ENCODE data around the gene TNS1.
"Not testable (repeated sequence)": the region's sequence is repeated elsewhere in the genome, so short reads cannot be mapped to it uniquely, and the experiment has no call there.

The TNS1 gene

DNA sequence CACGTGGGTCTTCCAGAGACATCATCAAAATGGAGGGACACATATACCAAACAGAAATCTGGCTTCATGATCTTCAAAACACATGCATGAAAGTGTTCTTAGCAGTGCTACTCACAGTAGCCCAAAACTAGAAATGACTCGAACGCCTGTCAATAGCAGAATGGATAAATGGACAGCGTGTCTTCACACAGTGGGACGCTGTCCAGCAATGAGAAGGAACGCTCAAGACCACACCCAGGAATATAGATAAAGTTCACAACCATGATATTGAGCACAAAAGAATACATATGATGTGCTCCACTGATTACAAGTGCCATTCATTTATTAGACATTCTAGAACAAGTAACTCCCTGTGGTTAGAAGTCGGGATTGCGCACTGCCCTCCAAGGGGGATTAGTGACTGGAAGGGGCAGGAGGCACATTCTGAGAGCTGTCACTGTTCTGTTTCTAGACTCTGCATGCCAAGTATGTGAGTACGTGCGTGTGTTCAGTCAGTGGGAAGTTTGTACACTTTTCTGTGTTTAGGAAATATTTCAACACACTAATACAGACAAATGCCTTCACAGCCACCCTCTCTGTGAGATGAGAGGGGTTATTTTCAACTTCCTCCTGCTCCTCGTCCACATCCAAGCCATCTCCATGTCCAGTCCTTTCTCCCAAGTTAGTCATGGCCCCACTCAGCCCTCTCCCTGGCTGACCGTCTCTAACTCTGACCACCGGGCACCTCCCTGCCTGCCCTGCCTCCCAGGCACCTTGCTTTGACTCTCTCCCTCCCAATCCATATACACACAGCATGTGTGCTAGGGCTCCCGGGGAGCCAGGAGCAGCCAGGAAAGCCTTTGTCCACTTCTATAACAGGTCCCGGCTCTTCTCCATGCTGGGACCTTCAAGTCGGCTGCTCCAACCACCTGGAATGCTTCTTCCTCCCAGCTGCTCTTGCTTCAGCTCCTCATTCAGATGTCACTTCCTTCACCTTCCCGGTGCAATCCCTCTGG lies 26.9 kb upstream of the TNS1 start:
- no peak for DNase-seq

DNA sequence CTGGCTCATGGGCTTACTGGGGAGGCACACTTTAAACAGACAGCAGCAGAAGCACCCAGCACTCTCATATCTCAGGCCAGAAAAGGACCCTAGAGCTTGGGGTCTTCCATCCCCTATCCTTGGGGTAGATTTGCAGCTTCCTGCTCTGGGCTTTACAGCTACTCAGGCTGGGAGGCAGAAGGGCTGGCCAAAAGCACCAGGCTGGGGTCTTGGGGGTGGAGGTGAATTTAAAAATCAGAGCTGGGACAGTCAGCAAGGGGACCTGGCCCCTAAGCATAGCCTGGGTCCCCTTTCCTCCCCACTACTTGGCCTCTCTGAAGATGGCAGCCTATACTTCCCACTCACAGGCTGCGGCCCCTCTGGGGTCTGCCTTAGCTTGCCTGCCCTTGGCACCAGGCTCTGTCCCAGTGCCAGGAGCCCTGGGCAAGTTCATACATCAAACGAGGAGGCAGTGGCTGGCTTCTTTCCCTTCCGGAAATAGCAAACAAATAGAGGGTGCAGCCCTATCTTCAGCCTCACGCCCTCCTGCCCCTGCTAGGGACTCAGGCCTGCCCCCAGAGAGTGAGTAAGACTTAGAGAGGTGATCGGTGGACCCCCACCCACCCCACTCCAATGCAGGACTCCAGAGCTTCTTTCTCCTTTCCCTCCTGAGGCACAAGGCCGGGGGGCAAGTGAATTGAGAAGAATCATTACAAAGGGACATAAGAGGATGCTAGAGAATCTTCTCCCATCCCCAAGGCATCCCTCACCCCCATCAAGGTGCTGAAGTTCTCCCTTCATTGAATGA lies 26.0 kb upstream of the TNS1 start:
- no peak for DNase-seq

DNA sequence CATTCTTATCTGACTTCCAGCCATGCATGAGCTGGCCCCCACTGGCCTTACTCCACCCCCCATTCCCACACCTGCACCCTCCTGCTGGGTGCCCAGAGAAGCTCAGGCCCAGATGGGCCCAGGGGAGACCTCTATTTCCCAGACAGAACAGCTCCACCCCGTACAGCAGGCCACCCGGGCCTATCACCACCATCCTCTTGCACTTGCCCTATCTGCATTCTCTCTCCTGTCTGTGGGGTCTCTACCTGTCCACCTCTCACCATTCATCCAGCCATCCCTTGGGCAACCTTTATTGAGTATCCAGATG lies 25.3 kb upstream of the TNS1 start:
- no peak for DNase-seq

DNA sequence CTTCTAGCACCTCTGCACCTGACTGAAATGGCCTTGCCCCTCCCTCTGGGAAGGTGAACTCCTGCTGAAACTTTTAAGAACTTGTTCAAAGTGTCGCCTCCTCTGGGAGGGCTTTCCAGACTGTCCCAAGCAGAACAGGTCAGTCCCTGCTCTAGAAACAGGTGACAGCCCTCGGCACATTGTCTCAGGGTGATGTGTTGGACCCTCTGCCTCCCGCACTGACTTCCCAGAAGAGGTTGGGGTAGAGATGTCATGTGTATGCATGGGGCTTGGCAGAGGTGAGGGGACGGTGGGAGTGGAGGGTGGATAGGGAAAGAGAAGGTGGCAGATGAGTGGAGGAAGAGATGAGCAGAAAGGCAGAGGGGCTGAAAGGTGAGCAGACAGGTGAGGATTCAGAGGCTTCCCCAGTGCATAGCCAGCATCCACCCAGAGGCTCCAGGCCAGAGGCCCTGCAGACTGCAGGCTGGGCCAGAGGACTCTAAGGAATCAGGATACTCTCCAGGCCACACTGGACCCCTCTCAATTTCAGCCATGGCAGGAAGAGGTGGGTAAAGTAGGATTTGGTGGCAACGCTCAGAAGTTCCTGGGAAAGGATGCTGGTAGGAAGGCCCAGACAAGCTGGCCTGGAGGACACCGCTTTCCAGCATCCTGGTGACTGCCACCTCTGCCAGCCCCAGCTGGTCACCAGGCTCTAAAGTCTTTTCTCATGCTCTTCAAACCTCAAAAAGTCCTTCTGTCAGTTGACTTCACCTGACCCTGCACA lies 24.8 kb upstream of the TNS1 start:
- no peak for DNase-seq

DNA sequence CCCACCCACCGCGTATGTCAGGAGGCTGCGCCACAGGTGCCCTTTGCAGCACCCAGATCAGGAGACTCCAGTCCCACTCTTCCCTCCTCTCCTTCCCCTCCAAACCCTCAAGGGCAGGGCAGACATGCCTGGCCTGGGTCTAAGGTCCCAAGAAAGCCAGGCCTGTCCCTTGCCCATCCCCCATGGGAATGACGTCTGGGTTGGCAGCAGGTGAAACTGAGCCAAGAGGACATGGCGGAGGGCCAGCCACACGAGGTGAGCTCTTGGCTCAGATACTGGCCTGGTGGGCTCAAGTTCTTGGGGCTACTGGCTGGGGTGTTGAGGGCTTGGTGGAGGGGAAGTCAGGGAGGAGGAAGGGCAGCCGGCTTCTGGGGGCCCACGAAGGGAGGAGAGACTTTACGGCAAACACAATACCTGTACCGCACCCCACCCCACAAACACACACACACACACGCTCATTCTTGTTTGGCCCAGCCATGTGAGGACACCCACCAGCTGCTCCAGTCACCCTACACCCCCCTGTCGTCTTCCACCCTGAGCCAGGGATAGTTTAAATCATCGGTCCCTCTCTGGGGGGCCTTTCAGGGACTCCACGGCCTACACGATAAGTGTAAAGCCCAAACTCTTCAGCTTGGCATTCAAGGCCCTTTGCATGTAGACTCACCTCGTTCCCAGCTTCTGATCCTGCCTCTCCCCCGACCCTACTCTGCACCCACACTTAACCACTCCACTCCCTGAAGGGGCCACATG lies 24.1 kb upstream of the TNS1 start:
- DNase-seq: no peak

DNA sequence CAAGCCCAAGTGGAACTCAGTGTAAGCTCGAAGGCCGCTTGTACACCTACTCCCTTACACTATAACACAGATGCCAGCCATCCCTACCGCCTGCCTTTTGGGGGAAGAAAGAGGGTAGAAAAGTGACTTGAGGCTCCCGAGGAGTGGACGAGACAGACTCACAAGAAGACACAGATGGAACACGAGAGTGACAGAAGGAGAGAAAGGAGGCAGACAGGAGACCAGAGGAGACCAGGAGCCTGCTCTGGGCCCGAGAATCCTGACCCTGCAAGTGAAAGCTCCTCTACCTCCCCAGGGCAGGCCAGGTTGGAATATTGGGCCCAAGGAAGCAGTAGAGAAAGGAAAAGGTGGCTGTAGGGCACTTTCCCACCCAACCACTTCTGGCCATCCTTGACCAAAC lies 23.4 kb upstream of the TNS1 start:
- DNase-seq: no peak

DNA sequence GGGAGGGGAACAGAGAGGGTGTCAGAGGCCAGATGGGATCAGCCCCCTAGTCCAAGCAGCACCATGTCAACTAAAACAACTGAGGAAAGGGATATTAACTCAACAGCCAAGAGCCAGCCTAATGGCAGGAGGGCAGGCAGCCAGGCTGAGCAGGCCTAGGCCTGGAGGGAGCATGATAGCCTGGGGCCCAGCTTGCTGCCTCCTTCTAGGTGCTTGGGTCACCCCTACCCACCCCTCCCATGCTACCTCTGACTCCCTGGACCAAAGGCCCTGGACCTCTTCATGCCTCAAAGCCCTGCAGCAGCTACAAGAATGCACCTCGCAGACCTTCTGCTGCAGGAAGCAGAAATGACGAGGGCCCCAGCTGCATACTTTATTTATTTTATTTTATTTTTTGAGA lies 22.1 kb upstream of the TNS1 start:
- no peak for DNase-seq

DNA sequence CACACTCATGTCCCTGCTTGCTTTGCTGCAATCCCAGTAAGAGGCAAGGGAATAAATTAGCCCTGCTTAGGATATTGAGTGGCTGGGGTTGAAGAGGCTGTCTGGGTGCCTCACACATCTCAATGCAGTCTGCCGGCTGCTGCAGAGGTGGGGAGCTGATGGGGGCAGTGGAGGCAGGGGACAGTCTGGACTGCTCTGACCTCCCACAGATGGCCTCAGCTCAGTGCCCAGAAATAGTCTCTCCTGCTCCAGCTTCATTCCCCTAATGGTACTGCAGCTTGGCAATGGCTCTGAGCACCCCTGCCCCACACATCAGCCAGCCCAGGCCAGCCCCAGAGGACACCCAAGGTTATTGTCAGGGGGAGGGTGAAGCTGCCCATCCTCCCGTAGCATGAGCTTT lies 21.5 kb upstream of the TNS1 start:
- DNase-seq: no peak

DNA sequence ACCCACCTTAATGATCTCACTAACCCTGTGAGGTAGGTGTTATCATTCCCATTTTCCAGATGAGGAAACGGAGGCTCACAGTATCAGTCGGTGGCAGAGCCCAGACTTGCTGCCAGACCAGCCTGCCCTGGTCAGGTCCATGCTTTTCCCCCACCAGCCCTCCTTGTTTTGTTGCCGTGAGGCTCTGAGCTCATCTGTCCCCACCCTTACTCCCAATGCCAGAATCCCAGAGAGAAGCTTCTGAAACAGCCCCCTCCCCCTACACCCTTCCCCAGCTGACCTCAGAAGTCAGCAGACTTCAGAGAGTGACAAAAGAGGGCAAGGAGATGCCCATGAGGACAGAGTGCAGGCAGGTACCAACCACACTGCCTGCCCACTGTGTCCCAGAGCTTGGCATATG lies 20.8 kb upstream of the TNS1 start:
- DNase-seq: no peak

DNA sequence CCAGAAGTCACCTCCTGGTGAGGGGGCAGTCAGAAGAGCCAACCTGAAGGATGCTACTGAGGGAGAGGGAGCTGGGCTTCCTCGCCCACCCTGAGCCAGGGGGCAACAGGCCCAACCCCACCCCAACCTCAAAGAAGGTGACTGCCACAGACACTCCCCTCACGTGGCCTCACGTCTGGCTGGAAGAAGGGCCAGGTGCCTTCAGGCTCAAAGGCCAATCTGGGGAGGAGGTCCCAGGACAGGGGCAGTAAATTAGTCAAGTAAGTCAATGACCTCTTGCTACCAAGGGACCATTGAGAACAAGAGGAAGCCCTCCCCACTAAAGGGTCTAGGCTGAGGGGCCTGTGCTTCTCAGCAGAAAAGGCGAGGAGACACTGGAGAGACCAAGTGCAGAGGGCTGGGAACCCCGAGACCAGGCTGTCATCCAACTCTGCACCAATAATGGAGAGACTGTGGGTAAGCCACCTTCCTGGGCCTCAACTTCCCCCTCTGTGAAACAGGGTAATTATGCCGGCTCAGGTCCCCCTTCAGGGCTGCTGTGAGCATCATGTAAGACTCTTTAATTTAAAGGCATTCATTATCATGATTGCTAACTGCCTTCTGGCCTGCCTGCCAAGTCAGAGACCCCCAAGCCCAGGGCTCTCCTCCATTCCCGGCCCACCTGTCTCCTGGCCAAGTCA lies 20.2 kb upstream of the TNS1 start:
- no peak for DNase-seq

DNA sequence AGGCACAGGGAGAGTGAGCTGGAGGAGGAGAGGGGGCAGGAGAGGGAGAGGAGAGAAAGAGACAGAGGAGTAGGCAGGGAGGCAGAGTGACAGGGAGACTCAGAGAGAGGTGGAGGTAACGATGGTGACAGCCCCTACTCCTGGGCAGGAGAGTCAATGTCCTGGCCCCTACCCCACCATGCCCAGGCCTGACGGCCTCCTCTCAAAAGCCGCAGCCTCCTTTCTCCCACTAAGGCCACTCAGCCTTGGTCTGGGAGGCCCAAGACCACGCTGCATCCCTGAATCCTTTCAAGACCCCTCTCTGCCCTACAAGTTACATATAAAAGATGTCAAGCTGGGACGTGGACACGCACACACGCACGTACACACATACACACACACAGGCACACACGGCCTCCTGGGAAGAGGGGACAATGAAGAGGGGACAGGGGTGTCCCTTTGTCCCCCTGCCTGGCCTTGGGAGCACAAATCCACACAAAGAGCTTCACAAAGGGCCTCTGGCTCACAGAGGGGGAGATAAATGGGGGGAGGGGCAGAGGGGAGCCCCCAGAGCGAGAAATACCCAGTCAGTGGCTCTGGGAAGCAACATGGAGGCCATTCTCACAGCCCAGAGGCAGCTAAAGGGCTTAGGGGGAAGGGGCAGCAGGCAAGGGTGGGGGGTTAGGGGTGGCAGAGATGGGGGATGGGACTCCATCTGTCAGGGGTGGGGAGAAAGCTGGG lies 19.5 kb upstream of the TNS1 start:
- no peak for DNase-seq

DNA sequence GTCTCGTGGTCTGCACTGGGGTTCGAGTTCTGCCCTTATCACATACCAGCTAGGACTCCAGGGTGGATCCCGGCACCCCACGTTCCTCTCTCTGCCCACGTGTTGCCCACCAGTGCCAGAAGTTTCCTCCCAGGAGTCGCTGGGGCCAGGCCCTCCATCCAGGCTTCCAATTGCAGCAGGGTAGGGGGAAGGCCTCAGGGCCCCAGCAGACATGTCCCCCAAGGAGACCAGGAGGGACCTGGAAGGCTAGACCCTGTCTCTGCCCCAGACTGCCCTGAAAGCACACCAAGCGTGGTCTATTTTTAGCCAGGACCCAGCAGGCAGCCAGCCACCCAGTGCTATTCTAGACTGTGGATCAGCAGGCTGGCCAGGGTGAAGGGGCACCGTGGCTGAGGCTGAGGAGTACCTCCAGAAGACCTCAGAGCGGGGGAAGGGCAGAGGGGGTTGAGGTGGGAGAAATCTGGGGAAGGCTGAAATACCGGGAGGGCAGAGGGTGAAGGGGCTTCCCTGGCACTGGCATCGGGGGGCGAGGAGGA lies 18.8 kb upstream of the TNS1 start:
- DNase-seq: no peak

DNA sequence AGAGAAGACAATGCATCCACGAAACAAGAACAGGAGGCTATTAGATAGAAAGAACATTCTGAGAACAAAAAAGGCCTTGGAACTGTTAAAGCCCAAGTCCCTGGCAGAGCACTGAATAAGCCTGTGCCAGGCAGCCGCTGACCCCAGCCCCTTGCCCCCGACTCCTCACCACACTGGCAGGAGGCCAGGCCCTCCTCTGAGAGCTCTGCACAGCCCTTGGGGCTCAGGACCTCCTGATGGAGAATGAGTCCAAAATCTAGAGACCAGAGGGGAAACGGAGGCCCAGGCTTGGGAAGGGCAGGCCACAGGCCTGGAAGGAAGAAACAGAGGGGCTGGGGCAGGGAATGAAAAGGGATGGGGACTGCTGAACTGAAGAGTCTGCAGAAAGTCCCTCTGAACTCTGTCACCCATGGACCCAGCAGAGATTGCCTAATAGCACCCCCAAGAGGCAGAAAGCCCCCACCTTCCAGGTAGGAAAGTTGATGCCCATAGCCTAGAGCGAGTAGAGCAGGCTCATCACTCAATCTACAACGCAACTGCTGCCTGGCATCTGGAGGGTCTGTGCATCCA lies 18.3 kb upstream of the TNS1 start:
- no peak for DNase-seq

DNA sequence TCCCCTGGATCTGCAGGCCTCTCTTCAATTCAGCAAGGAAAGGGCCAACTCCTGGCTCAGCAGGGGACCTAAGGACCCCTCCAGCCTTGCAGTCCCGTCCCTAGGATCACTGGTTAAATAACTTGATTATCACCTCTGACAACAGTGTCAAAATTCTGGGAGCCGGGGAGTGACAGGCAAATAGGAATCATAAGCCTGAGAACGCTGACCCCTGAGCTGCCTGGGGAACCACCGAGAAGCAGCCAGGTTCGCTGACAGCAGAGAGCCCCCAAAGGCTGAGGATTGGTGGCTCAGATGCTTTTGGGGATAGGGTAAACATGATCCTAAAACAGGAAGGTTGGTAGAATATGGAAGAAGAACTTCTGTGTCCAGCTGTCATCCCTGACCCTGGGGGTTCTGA lies 17.5 kb upstream of the TNS1 start:
- DNase-seq: no peak

DNA sequence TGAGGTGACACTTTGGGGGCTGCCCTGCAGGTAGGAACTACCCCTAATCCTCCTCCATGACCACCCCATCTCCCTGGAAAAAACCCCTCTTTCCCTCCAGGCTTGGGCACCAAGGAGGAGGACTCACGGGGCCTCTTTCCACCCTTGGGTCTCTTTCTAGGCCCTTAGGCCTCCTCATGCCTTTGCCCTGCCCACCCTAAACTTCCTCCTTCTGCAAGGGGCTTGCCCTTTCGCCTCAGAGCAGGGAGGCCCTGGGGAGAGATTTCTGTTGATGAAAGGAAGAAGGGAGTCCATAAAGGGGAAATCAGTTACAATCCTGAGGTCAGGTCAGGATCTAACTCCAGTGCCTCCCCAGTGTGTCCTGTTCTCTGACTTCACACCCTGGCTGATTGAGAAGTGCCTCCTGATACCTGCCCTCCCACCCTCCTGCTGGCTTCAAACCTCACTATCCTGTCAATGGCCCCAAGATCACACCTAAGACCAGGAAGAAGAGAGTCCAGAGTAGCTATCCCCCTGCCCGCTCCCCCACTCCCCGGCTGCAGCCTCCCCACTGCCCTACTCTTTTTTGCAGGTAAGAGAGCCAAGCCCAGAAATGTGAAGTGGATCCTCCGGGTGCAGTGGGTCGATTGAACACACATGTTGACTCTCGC lies 16.7 kb upstream of the TNS1 start:
- no peak for DNase-seq

DNA sequence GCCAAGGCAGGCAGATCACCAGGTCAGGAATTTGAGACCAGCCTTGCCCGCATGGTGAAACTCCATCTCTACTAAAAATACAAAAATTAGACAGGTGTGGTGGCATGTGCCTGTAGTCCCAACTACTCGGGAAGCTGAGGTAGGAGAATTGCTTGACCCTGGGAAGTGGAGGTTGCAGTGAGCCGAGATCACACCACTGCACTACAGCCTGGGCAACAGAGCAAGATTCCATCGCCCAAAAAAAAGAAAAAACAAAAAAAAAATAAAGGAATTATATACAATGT lies 16.0 kb upstream of the TNS1 start:
- not testable (repeated sequence) for DNase-seq

DNA sequence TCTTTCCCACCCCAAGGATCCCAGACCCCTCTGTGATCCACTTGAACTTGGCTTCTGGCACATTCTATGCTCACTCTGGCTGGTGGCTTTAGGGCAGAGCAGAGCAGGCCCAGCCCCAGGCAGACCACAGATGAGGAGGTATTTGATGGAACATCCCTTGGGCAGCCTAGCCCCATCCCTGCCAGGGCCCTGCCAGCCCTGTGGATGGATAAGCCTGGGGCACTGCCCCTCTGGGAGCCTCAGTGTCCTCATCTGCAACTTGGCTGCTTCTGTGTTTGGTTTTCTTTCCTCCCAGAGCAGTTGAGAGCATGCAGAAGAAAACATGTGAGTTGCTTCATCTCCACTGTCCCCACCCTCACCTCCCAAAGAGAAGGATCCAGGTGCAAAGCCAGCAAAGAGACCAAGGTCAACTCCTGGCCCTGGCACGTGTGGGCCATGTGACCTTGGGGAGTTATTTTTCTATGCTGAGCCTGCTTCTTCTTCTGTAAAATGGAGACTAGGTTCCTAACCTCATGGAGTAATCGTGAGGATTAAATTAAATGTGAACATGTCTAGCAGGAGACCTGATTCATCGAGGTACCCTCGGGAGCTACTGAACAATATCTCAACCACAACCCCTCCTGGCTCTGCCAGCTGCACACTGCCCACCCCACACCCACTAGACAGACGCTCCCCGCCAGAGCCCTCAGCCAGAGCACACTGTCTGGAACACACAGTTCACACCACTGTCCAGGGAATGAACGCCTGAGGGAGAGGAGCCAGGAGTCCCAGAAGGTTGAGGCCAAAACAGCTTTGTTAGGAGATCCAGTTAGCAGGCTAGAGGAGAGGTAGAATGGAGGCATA lies 14.6 kb upstream of the TNS1 start:
- DNase-seq: no peak

DNA sequence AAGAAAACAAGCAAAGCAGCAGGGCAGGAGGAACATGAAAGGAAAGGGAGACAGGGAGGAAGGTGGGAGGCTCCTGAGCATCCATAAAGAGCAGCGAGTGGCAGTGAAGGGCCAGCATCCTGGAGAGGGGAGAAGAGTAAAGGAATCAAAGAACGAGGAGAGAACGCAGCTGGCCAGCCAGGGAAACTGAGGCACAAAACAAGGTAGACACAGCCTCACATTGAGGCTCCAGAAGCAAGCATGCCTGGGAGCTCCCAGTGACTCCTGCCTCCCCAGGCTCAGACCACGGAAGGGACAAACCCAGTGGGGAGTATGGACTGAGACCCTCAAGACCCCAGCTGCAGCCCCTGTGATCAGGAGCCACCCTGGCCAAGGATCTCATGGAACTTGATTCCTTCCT lies 14.0 kb upstream of the TNS1 start:
- no peak for DNase-seq
